Vagina (tissue), 2 donors: ENCODE results near the gene ZCCHC7.

Experiments
- CTCF ChIP-seq, 3 experiments: fragments of 450-650 bp in 2 of 3; fragments of 200-600 bp in 1 of 3; sonication (generic) in 1 of 3; IDR thresholded peaks; one replicate each; pipeline ENCODE4 v1.5.1; 2017 to 2019; ENCODE audit warnings: antibody characterized with exemption in 3 of 3, mild to moderate bottlenecking in 2 of 3, moderate library complexity in 2 of 3
- POLR2A ChIP-seq, 2 donors: fragments of 450-650 bp; IDR thresholded peaks; one replicate each; pipeline ENCODE4 v1.6.1; 2017; ENCODE audit warnings: antibody characterized with exemption in 2 of 2, mild to moderate bottlenecking in 2 of 2, moderate library complexity in 2 of 2
- POLR2AphosphoS5 ChIP-seq, 2 donors: sonication (generic); formaldehyde crosslinking; IDR thresholded peaks; one replicate each; pipeline ENCODE4 v1.9.0; 2017; ENCODE audit warnings: antibody characterized with exemption in 2 of 2, mild to moderate bottlenecking in 2 of 2, low read depth in 1 of 2; ENCODE audit not compliant: insufficient read depth in 1 of 2

GRCh38 chr9:37273595-37273994 is 153.2 kb downstream of the ZCCHC7 start:
- TF ChIP-seq POLR2AphosphoS5 (IDR thresholded peaks at IDR 0.05; ENCODE audit: insufficient read depth in 1 of 2, low read depth in 1 of 2) (no peak), POLR2A (IDR thresholded peaks at IDR 0.05) (no peak), CTCF (IDR thresholded peaks at IDR 0.05) (no peak)
